Measurements from ENCODE around the gene DZIP1L. TPM values are rescaled to one million over a fixed set of nuclear protein-coding genes. Genes with fewer than 3 reads are reported as not detected.

Gene DZIP1L
- total and polyA plus RNA-seq, 9 of the 15 experiments (the other 6 are each of a cell fraction or from before 2014, with no cell fraction given): 0.03 to 1.5 (median 0.48) TPM; not detected in 1

DNA sequence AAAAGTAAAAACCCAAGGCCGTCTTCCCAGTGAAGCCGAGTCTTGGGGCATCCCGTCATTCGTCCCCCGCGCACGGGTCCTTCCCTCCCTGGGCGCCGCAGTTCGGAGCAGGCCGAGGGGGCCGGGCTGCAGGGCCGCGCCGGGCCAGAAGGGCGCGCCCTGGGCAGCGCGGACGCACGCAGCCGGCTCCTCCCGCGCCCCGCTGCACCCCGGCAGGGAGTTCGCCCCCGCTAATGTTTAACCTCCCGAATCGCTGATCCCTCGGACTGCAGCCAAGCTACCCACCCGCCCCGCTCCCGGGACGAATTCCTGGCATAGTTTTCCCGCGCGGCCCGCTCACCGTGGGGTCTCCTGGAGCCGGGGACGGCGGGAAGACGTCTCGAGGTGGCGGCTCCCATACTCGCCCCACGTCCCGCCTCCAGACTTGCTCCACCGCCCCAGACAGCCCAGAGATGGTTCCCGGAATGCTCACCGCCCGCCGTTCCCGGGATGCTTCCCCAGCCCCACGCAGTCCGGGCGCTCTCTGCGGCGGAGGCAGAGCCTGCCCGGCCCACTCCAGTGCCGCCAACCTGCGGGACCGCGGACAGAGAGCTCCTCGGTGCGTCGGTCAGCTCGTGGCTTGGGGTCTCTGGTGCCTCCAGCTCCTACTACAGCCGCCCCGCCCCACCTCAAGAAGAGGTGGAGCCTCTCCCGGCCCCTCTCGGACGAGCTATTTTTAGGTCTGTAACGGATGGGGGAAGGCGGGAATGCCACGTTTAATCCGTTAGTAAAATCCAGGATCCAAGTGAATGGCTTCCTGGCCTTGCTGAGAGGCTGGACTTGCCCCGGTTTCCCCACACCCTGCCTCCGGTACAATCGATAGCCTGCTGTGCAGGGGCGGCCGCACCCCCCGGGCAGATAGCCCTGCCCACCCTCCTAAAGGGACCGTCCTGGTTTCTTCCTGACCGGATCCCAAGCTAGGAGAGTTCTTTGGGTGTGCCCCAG, at the start of gene DZIP1L (continued):
- no peak for TF ChIP-seq XRCC4 (IDR thresholded peaks at IDR 0.05; ENCODE audit: extremely low read depth, insufficient read depth, insufficient read length)
- TF ChIP-seq GABPB1 (CRISPR knock-in tag; IDR thresholded peaks at IDR 0.05): peak; percentile 14; the same call in 1 of the 2 replicates
- TF ChIP-seq BHLHE40 (IDR thresholded peaks at IDR 0.05; ENCODE audit: low read length): no peak
- TF ChIP-seq DIDO1 (tag; IDR thresholded peaks at IDR 0.05; ENCODE audit: low read depth): no peak
- no peak for TF ChIP-seq XRCC3 (IDR thresholded peaks at IDR 0.05)
- TF ChIP-seq, protein P1, sequence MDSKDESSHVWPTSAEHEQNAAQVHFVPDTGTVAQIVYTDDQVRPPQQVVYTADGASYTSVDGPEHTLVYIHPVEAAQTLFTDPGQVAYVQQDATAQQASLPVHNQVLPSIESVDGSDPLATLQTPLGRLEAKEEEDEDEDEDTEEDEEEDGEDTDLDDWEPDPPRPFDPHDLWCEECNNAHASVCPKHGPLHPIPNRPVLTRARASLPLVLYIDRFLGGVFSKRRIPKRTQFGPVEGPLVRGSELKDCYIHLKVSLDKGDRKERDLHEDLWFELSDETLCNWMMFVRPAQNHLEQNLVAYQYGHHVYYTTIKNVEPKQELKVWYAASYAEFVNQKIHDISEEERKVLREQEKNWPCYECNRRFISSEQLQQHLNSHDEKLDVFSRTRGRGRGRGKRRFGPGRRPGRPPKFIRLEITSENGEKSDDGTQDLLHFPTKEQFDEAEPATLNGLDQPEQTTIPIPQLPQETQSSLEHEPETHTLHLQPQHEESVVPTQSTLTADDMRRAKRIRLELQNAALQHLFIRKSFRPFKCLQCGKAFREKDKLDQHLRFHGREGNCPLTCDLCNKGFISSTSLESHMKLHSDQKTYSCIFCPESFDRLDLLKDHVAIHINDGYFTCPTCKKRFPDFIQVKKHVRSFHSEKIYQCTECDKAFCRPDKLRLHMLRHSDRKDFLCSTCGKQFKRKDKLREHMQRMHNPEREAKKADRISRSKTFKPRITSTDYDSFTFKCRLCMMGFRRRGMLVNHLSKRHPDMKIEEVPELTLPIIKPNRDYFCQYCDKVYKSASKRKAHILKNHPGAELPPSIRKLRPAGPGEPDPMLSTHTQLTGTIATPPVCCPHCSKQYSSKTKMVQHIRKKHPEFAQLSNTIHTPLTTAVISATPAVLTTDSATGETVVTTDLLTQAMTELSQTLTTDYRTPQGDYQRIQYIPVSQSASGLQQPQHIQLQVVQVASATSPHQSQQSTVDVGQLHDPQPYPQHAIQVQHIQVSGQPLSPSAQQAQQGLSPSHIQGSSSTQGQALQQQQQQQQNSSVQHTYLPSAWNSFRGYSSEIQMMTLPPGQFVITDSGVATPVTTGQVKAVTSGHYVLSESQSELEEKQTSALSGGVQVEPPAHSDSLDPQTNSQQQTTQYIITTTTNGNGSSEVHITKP (IDR thresholded peaks at IDR 0.05; ENCODE audit: partially characterized antibody): peak; percentile 96
- TF ChIP-seq, protein P2, sequence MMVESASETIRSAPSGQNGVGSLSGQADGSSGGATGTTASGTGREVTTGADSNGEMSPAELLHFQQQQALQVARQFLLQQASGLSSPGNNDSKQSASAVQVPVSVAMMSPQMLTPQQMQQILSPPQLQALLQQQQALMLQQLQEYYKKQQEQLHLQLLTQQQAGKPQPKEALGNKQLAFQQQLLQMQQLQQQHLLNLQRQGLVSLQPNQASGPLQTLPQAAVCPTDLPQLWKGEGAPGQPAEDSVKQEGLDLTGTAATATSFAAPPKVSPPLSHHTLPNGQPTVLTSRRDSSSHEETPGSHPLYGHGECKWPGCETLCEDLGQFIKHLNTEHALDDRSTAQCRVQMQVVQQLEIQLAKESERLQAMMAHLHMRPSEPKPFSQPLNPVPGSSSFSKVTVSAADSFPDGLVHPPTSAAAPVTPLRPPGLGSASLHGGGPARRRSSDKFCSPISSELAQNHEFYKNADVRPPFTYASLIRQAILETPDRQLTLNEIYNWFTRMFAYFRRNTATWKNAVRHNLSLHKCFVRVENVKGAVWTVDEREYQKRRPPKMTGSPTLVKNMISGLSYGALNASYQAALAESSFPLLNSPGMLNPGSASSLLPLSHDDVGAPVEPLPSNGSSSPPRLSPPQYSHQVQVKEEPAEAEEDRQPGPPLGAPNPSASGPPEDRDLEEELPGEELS (CRISPR knock-in tag; IDR thresholded peaks at IDR 0.05; ENCODE audit: borderline replicate concordance): no peak
- TF ChIP-seq ZNF644 (tag; IDR thresholded peaks at IDR 0.05; ENCODE audit: low read depth): no peak
- no peak for TF ChIP-seq ZBTB1 (CRISPR knock-in tag; IDR thresholded peaks at IDR 0.05; ENCODE audit: borderline replicate concordance, low read depth)
- TF ChIP-seq, protein P3, sequence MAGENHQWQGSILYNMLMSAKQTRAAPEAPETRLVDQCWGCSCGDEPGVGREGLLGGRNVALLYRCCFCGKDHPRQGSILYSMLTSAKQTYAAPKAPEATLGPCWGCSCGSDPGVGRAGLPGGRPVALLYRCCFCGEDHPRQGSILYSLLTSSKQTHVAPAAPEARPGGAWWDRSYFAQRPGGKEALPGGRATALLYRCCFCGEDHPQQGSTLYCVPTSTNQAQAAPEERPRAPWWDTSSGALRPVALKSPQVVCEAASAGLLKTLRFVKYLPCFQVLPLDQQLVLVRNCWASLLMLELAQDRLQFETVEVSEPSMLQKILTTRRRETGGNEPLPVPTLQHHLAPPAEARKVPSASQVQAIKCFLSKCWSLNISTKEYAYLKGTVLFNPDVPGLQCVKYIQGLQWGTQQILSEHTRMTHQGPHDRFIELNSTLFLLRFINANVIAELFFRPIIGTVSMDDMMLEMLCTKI (IDR thresholded peaks at IDR 0.05; ENCODE audit: partially characterized antibody): no peak
- no peak for TF ChIP-seq NELFE (IDR thresholded peaks at IDR 0.05; ENCODE audit: insufficient read depth, insufficient read length)
- TF ChIP-seq, protein P4, sequence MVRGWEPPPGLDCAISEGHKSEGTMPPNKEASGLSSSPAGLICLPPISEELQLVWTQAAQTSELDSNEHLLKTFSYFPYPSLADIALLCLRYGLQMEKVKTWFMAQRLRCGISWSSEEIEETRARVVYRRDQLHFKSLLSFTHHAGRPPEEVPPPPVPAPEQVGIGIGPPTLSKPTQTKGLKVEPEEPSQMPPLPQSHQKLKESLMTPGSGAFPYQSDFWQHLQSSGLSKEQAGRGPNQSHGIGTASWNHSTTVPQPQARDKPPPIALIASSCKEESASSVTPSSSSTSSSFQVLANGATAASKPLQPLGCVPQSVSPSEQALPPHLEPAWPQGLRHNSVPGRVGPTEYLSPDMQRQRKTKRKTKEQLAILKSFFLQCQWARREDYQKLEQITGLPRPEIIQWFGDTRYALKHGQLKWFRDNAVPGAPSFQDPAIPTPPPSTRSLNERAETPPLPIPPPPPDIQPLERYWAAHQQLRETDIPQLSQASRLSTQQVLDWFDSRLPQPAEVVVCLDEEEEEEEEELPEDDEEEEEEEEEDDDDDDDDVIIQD (CRISPR knock-in tag; IDR thresholded peaks at IDR 0.05): no peak
- TF ChIP-seq, protein P5, sequence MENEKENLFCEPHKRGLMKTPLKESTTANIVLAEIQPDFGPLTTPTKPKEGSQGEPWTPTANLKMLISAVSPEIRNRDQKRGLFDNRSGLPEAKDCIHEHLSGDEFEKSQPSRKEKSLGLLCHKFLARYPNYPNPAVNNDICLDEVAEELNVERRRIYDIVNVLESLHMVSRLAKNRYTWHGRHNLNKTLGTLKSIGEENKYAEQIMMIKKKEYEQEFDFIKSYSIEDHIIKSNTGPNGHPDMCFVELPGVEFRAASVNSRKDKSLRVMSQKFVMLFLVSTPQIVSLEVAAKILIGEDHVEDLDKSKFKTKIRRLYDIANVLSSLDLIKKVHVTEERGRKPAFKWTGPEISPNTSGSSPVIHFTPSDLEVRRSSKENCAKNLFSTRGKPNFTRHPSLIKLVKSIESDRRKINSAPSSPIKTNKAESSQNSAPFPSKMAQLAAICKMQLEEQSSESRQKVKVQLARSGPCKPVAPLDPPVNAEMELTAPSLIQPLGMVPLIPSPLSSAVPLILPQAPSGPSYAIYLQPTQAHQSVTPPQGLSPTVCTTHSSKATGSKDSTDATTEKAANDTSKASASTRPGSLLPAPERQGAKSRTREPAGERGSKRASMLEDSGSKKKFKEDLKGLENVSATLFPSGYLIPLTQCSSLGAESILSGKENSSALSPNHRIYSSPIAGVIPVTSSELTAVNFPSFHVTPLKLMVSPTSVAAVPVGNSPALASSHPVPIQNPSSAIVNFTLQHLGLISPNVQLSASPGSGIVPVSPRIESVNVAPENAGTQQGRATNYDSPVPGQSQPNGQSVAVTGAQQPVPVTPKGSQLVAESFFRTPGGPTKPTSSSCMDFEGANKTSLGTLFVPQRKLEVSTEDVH (IDR thresholded peaks at IDR 0.05; ENCODE audit: low read depth, partially characterized antibody): no peak
- TF ChIP-seq FOXJ3 (CRISPR knock-in tag; IDR thresholded peaks at IDR 0.05): no peak

Data from K562 (cell line).